ENCODE data around the gene TPT1. TPM values are rescaled to one million over a fixed set of nuclear protein-coding genes. Genes with fewer than 3 reads are reported as not detected.
"Not testable (repeated sequence)": the region's sequence is repeated elsewhere in the genome, so short reads cannot be mapped to it uniquely, and the experiment has no call there.

The TPT1 gene
- total RNA-seq, 1 donor from 2014 or later, result 5,010 TPM

DNA sequence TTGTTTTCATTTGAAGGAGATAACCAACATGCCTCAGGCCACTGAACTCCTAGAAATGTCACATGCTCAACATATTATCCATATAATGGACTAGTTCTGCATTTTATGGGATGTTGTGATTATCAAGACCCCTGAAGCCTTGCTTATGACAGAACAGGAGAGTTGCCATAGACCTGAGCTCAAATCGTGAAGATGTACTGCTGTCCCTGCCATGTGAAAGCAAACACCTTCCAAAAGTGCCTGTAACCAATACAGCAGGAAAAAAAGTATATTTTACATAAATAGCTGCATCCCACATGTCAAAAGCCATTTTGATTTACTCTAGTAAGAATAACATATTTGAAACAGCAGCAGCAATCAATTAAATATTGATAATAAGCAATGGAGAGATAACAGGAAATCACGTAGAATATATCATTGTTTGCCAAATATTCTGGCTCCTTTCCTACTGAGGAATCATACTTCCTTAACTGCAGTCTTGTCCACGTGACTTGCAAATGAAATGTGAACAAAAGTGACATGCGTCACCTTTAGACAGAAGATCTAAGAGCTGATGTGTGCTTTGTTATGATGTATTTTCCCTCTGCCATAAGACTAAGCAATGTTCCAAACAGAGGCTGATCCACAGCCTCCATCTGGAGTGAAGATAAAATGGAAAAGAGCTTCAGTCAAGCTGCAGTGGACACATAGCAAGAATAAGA lies 43.6 kb upstream of the TPT1 start:
- DNase-seq, result no peak

GRCh38 chr13:45382739-45383138 lies 41.8 kb upstream of the TPT1 start:
- H3K27ac ChIP-seq; H3K4me1 ChIP-seq; ATAC-seq; H3K4me3 ChIP-seq; DNase-seq; H3K36me3 ChIP-seq; H3K27me3 ChIP-seq (ENCODE audit: low read depth); intact Hi-C loops (cut with DNase I); H3K9me3 ChIP-seq: not testable (repeated sequence)

More for the DNA sequence above, 43.6 kb upstream of the TPT1 start:
- intact Hi-C loops (cut with DNase I), result no loop called here
- TF ChIP-seq, protein P1, sequence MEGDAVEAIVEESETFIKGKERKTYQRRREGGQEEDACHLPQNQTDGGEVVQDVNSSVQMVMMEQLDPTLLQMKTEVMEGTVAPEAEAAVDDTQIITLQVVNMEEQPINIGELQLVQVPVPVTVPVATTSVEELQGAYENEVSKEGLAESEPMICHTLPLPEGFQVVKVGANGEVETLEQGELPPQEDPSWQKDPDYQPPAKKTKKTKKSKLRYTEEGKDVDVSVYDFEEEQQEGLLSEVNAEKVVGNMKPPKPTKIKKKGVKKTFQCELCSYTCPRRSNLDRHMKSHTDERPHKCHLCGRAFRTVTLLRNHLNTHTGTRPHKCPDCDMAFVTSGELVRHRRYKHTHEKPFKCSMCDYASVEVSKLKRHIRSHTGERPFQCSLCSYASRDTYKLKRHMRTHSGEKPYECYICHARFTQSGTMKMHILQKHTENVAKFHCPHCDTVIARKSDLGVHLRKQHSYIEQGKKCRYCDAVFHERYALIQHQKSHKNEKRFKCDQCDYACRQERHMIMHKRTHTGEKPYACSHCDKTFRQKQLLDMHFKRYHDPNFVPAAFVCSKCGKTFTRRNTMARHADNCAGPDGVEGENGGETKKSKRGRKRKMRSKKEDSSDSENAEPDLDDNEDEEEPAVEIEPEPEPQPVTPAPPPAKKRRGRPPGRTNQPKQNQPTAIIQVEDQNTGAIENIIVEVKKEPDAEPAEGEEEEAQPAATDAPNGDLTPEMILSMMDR (IDR thresholded peaks at IDR 0.05), result no peak
- H3K4me1 ChIP-seq, result no peaks in the 10 kb centered on the region
- H3K27me3 ChIP-seq (ENCODE audit: low read depth), result no peaks in the 10 kb centered on the region
- H3K36me3 ChIP-seq, result no peaks in the 10 kb centered on the region
- no peak overlapping the region for H3K27ac ChIP-seq
- no peak overlapping the region for H3K4me3 ChIP-seq
- H3K9me3 ChIP-seq, result no peaks in the 10 kb centered on the region
- ATAC-seq, result no peak

DNA sequence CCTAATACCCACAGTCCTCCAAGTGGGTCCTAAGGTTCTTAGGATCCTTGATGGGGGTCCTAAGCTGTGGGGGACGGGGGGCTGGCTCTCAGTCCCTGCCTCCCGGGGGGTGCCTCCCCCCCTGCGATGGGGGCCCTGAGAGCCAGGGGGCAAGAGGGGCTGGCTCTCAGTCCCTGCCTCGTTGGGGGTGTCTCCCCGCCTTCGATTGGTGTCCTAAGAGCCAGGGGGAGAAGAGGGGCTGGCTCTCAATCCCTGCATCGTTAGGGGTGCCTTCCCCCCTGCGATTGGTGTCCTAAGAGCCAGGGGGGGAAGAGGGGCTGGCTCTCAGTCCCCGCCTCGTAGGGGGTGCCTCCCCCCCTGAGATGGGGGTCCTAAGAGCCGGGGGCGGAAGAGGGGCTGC lies 40.2 kb upstream of the TPT1 start:
- intact Hi-C loops (cut with DNase I), result no loop called here
- no peak for DNase-seq
- no peak overlapping the region for H3K4me3 ChIP-seq

DNA sequence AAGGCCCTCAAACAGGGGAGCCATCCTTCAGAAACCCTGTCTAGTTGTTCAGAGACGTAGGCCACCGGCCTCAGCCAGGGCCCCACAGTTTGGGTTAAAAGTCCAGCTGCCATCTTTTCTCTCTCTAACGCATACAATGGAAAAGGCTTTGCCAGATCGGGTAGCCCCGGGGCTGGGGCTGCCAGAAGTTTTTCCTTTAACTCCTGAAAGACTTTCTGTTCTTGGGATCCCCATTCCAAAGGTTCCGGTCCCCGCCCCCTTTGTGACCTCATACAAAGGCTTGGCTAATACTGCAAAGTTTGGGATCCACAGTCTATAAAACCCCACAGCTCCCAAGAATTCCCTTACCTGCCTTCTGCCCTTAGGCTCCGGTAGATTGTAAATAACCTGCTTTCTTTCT lies 39.7 kb upstream of the TPT1 start:
- intact Hi-C loops (cut with DNase I); H3K9me3 ChIP-seq; ATAC-seq; H3K27ac ChIP-seq; H3K4me3 ChIP-seq; DNase-seq; H3K4me1 ChIP-seq; H3K27me3 ChIP-seq (ENCODE audit: low read depth); H3K36me3 ChIP-seq: not testable (repeated sequence)

More for the DNA sequence above, 40.2 kb upstream of the TPT1 start:
- no peak for ATAC-seq
- no peaks in the 10 kb centered on the region for H3K9me3 ChIP-seq
- TF ChIP-seq, protein P1 (IDR thresholded peaks at IDR 0.05), result no peak
- H3K4me1 ChIP-seq, result no peaks in the 10 kb centered on the region
- no peaks in the 10 kb centered on the region for H3K27me3 ChIP-seq (ENCODE audit: low read depth)
- H3K36me3 ChIP-seq, result no peaks in the 10 kb centered on the region
- H3K27ac ChIP-seq, result no peak overlapping the region

DNA sequence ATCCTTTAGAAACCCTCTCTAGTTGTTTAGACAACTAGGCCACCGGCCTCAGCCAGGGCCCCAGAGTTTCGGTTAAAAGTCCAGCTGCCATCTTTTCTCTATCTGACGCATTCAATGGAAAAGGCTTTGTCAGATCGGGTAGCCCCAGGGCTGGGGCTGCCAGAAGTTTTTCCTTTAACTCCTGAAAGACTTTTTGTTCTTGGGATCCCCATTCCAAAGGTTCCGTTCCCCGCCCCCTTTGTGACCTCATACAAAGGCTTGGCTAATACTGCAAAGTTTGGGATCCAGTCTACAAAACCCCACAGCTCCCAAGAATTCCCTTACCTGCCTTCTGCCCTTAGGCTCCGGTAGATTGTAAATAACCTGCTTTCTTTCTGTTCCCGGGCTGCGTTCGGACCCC lies 38.5 kb upstream of the TPT1 start:
- DNase-seq; H3K27ac ChIP-seq; H3K27me3 ChIP-seq (ENCODE audit: low read depth); ATAC-seq; H3K4me1 ChIP-seq; H3K9me3 ChIP-seq; H3K4me3 ChIP-seq; H3K36me3 ChIP-seq; intact Hi-C loops (cut with DNase I): not testable (repeated sequence)

DNA sequence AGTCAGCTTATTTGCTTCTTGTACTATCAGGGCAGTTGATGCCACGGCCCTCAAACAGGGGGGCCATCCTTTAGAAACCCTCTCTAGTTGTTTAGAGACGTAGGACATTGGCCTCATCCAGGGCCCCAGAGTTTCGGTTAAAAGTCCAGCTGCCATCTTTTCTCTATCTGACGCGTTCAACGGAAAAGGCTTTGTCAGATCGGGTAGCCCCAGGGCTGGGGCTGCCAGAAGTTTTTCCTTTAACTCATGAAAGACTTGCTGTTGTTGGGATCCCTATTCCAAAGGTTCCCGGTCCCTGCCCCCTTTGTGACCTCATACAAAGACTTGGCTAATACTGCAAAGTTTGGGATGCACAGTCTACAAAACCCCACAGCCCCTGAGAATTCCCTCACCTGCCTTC lies 37.8 kb upstream of the TPT1 start:
- H3K4me1 ChIP-seq; H3K36me3 ChIP-seq; H3K4me3 ChIP-seq; H3K27me3 ChIP-seq (ENCODE audit: low read depth); ATAC-seq; H3K27ac ChIP-seq; intact Hi-C loops (cut with DNase I); H3K9me3 ChIP-seq; DNase-seq: not testable (repeated sequence)

DNA sequence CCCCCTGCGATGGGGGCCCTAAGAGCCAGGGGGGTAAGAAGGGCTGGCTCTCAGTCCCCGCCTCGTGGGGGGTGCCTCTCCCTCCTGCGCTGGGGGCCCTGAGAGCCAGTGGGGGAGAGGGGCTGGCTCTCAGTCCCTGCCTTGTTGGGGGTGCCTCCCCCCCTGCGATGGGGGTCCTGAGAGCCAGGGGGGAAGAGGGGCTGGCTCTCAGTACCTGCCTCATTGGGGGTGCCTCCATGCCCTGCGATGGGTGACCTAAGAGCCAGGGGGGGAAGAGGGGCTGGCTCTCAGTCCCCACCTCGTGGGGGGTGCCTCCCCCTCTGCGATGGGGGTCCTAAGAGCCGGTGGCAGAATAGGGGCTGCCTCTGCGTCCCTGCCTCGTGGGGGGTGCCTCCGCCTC lies 36.3 kb upstream of the TPT1 start:
- intact Hi-C loops (cut with DNase I); DNase-seq; H3K9me3 ChIP-seq; H3K4me1 ChIP-seq; H3K27me3 ChIP-seq (ENCODE audit: low read depth); H3K4me3 ChIP-seq; H3K27ac ChIP-seq; H3K36me3 ChIP-seq; ATAC-seq: not testable (repeated sequence)

GRCh38 chr13:45376651-45377050 lies 35.7 kb upstream of the TPT1 start:
- H3K27me3 ChIP-seq (ENCODE audit: low read depth); H3K4me3 ChIP-seq; ATAC-seq; intact Hi-C loops (cut with DNase I); H3K36me3 ChIP-seq; H3K4me1 ChIP-seq; DNase-seq; H3K9me3 ChIP-seq; H3K27ac ChIP-seq: not testable (repeated sequence)

GRCh38 chr13:45374917-45375316 lies 33.9 kb upstream of the TPT1 start:
- Histone ChIP-seq H3K4me3 (no peak overlapping the region), H3K9me3 (no peaks in the 10 kb centered on the region), H3K27me3 (ENCODE audit: low read depth) (no peaks in the 10 kb centered on the region), H3K36me3 (no peaks in the 10 kb centered on the region), H3K27ac (no peak overlapping the region), H3K4me1 (peaks cover 10% of the 10 kb centered on the region)
- TF ChIP-seq, protein P1 (IDR thresholded peaks at IDR 0.05), result no peak
- DNase-seq (no peak), ATAC-seq (no peak)
- intact Hi-C loops (cut with DNase I), result no loop called here
